ENCODE measurements around the gene RB1.

DNA sequence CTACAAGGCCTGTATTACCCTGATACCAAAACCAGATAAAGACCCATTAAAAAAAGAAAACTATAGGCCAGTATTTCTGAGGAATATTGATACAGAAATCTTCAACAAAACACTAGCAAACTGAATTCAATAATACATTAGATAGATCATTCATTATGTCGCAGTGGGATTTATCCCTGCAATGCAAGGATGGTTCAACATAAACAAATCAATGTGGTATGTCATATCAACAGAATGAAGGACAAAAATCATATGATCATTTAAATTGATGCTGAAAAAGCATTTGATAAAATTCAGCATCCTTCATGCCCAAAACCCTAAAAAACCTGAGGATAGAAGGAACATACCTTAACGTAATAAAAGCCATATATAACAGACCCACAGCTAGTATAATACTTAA, 50.0 kb downstream of the RB1 start:
- TF ChIP-seq, protein P1, sequence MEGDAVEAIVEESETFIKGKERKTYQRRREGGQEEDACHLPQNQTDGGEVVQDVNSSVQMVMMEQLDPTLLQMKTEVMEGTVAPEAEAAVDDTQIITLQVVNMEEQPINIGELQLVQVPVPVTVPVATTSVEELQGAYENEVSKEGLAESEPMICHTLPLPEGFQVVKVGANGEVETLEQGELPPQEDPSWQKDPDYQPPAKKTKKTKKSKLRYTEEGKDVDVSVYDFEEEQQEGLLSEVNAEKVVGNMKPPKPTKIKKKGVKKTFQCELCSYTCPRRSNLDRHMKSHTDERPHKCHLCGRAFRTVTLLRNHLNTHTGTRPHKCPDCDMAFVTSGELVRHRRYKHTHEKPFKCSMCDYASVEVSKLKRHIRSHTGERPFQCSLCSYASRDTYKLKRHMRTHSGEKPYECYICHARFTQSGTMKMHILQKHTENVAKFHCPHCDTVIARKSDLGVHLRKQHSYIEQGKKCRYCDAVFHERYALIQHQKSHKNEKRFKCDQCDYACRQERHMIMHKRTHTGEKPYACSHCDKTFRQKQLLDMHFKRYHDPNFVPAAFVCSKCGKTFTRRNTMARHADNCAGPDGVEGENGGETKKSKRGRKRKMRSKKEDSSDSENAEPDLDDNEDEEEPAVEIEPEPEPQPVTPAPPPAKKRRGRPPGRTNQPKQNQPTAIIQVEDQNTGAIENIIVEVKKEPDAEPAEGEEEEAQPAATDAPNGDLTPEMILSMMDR (IDR thresholded peaks at IDR 0.05), result no peak
- TF ChIP-seq POLR2A (IDR thresholded peaks at IDR 0.05), result no peak
